Activated naive CD4-positive, alpha-beta T cell treated with anti-CD3 and anti-CD28 coated beads, Interleukin-2, amount 10 ng/mL, durations not matched to agents 7 days and 5 days (primary cell): ENCODE data around the gene ADGRL3.

ENCODE experiments used
- CTCF ChIA-PET: fragments of 350-600 bp; sonication (Branson Sonifier 250); formaldehyde crosslinking; loops from one replicate; lab custom pipeline; 2021; ENCODE audit warnings: antibody characterized with exemption; lab: Charles Lee
- DNase-seq: peaks from one replicate; pipeline ENCODE4 v3.0.0-alpha.2; 2020
- H3K27ac Mint-ChIP-seq: one replicate; pipeline ENCODE4 v1.8.0; 2021; ENCODE audit warnings: mild to moderate bottlenecking, moderate library complexity, mixed read lengths
- H3K27me3 Mint-ChIP-seq: one replicate; pipeline ENCODE4 v1.8.0; 2021; ENCODE audit warnings: mild to moderate bottlenecking, mixed read lengths
- H3K36me3 Mint-ChIP-seq: one replicate; pipeline ENCODE4 v1.8.0; 2021; ENCODE audit warnings: mixed read lengths
- H3K4me1 Mint-ChIP-seq: one replicate; pipeline ENCODE4 v1.8.0; 2021; ENCODE audit warnings: mixed read lengths
- H3K4me3 Mint-ChIP-seq: one replicate; pipeline ENCODE4 v1.8.0; 2021; ENCODE audit warnings: mild to moderate bottlenecking, moderate library complexity, mixed read lengths
- H3K9me3 Mint-ChIP-seq: one replicate; pipeline ENCODE4 v1.8.0; 2021; ENCODE audit warnings: mixed read lengths

ADGRL3 gene

DNA sequence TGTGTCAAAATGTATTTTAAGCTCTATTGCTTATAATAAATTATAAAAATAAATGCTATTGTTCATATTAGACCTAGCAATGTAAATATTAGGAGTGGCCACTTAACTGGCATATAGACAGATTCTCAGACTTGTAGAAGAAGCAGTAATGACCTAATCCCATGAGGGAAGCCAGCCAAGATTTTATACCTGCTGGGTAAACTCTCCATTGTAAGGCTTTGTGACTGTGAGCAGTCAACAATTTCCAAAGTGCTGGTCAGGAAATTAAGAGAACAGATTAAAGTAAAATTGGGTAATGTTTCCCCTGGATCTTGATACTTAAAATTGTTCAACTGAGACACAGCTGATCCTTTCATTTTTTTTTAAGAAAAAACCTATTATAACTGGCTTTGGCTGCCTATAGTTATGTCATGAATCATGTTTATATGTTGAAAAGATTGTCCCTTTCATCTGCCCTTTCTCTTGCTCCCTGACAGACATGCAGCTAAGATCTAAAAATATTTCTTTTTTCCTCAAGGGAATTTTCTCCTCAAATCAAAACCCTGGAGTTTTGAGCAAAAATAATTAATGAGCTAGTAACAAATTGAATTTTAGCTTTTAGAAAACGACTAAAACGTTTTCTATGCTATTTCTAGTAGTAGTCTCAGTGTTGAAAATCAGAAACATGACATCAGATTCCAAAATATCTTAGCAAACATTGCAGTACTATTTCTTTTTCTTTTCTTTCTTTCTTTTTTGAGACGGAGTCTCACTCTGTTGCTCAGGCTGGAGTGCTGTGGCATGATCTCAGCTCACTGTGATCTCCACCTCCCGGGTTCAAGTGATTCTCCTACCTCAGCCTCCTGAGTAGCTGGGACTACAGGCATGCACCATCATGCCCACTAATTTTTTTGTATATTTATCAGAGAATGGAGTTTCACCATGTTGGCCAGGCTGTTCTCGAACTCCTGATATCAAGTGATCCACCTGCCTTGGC, 77.9 kb downstream of the ADGRL3 start:
- Mint-ChIP-seq H3K36me3 (no peaks in the 10 kb centered on the region), H3K27me3 (no peaks in the 10 kb centered on the region), H3K4me3 (no peak overlapping the region), H3K9me3 (no peaks in the 10 kb centered on the region), H3K27ac (no peak overlapping the region), H3K4me1 (no peaks in the 10 kb centered on the region)
- CTCF ChIA-PET = no interaction called here
- DNase-seq = no peak

DNA sequence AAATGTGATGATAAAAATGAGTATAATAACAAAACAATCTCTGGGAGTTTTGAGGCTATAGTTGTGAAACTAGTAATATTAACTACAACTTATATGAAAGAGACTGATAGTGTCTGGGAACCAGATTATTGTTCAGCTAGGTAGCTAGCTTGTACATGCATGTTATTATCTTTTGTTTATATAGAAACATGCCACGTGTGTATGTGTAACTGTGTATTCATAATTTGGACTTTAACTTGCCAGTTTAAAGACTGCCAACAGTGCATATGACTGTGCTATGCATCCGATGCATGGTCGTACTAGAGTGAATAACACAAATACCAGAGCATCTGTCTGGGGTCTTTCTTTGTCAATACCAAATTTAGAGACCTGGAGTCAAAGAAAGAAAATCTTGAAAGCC, 92.2 kb downstream of the ADGRL3 start:
- H3K4me3 Mint-ChIP-seq = no peak overlapping the region
- DNase-seq = no peak
- H3K27ac Mint-ChIP-seq = no peak overlapping the region
- H3K9me3 Mint-ChIP-seq = no peaks in the 10 kb centered on the region
- H3K36me3 Mint-ChIP-seq = no peaks in the 10 kb centered on the region
- CTCF ChIA-PET = interaction anchor here (1.0 kb wide), 1 partner anchor 270 kb away, joined by 3 read pairs; no protein-coding TSS in a partner anchor
- H3K27me3 Mint-ChIP-seq = no peaks in the 10 kb centered on the region
- no peaks in the 10 kb centered on the region for H3K4me1 Mint-ChIP-seq

DNA sequence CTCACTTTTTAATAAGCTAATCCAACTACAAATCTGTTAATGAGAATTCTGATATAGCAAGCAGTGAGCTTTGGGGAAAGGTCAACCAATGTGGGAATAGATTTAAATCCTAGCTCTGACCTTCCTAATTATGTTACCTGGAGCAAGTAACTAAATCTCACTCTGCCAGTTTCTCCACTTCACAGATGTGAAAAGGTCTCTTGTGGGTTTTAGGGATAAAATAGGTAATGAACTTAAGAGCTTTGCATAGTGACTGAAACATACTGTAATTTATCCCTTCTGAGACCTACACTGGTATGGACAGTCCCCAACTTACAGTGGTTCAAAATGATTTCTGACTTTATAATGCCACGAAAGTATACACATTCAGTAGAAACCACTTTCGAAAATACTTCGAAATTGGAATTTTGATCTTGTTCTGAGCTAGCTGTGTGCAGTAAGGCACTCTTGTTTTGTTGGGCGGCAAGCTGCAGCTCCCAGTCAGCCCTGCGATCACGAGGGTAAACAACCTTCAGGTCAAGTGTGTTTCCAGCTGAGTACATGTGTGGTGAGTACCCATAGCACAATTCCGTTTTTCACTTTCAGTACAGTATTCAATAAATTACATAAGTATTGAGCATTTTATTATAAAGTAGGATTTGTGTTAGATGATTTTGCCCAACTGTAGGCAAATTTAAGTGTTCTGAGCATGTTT, 93.7 kb downstream of the ADGRL3 start:
- CTCF ChIA-PET = no interaction called here
- H3K4me1 Mint-ChIP-seq = no peaks in the 10 kb centered on the region
- H3K27me3 Mint-ChIP-seq = no peaks in the 10 kb centered on the region
- DNase-seq = no peak
- H3K9me3 Mint-ChIP-seq = no peaks in the 10 kb centered on the region
- no peak overlapping the region for H3K27ac Mint-ChIP-seq
- no peak overlapping the region for H3K4me3 Mint-ChIP-seq
- H3K36me3 Mint-ChIP-seq = no peaks in the 10 kb centered on the region

DNA sequence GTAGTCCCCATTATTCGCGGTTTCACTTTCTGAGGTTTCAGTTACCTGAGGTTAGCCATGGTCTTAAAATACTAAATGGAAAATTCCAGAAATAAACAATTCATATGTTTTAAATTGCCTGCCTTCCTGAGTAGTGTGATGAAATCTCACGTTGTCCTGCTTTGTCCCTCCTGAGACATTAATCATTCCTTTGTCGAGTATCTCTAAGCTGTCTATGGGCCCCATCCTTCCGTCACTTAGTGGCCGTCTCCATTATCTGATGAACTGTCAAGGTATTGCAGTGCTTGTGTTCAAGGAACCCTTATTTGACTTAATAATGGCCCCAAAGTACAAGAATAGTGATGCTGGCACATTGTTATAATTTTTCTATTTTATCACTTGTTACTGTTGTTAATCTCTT, 94.8 kb downstream of the ADGRL3 start:
- Mint-ChIP-seq H3K27me3 (no peaks in the 10 kb centered on the region), H3K4me1 (no peaks in the 10 kb centered on the region), H3K9me3 (no peaks in the 10 kb centered on the region), H3K36me3 (no peaks in the 10 kb centered on the region), H3K27ac (no peak overlapping the region), H3K4me3 (no peak overlapping the region)
- CTCF ChIA-PET = no interaction called here
- DNase-seq = no peak

DNA sequence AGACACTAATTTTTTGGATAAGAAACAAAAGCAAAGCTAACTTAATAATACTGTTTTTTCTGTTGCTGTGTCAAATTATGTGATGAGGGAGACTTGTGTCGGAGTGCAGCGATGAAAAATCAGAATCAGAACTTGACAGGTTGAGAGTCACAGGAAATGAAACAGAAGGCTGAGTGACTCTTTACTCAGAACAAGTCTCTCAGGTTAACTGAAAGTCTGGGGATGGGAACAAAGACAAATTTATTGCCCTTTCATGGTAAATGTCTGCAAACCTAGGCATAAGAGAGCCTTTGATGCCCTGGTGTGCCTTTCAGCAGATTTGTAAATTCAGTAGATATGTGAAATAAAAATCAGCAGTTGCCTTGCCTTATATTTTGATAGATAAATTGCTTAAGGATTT, 96.0 kb downstream of the ADGRL3 start:
- no peaks in the 10 kb centered on the region for H3K36me3 Mint-ChIP-seq
- H3K4me3 Mint-ChIP-seq = no peak overlapping the region
- H3K9me3 Mint-ChIP-seq = no peaks in the 10 kb centered on the region
- no peak overlapping the region for H3K27ac Mint-ChIP-seq
- H3K27me3 Mint-ChIP-seq = no peaks in the 10 kb centered on the region
- no peak for DNase-seq
- H3K4me1 Mint-ChIP-seq = no peaks in the 10 kb centered on the region
- CTCF ChIA-PET = no interaction called here

DNA sequence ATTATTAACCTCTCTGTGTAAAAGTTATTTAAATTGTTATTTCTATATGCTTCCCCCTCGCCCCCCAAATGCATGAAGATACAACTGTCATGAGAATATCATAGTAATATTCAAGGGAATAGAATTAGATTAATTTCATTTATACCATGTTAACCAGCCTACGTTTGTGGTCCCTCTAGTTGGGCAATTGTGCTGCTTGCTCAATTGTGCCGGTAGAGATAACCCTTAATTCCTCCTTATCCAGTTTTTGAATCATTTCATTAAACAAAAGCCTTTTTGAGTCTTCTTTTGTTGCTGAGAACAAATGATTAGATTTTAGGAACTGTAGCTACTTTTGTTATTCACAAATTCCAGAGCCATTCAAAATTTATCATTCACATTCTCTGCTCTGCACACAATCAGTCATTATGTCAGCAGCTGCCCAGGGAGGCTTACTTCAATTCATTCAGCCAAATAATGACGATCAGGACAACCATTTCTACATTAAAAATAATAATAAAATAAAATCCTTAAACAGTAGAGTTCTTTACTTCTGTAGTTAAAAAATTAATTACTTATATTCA, 98.1 kb downstream of the ADGRL3 start:
- no peak for DNase-seq
- CTCF ChIA-PET = no interaction called here
- Mint-ChIP-seq H3K36me3 (no peaks in the 10 kb centered on the region), H3K4me3 (no peak overlapping the region), H3K27me3 (no peaks in the 10 kb centered on the region), H3K4me1 (no peaks in the 10 kb centered on the region), H3K9me3 (no peaks in the 10 kb centered on the region), H3K27ac (no peak overlapping the region)

DNA sequence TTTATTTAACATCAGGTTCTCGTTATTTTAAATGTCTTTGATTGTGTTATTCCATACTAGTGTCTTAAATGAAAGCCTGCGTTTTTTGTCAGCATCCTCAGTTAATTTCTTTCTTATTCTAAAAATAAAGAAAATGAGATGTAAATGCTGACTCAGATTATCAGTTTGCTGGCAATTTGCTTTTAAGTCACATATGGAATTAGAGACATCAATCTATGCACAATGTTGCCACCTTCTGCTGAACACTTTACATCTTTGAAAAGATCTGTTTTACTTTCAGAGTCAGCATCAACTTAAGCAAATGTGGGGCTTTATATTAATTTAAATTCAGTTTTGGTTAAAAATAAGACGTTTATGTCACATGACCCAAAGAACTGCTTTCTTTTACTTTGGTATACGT, 99.2 kb downstream of the ADGRL3 start:
- no peaks in the 10 kb centered on the region for H3K4me1 Mint-ChIP-seq
- no peaks in the 10 kb centered on the region for H3K27me3 Mint-ChIP-seq
- CTCF ChIA-PET = no interaction called here
- H3K27ac Mint-ChIP-seq = no peak overlapping the region
- H3K4me3 Mint-ChIP-seq = no peak overlapping the region
- no peaks in the 10 kb centered on the region for H3K36me3 Mint-ChIP-seq
- no peak for DNase-seq
- no peaks in the 10 kb centered on the region for H3K9me3 Mint-ChIP-seq

DNA sequence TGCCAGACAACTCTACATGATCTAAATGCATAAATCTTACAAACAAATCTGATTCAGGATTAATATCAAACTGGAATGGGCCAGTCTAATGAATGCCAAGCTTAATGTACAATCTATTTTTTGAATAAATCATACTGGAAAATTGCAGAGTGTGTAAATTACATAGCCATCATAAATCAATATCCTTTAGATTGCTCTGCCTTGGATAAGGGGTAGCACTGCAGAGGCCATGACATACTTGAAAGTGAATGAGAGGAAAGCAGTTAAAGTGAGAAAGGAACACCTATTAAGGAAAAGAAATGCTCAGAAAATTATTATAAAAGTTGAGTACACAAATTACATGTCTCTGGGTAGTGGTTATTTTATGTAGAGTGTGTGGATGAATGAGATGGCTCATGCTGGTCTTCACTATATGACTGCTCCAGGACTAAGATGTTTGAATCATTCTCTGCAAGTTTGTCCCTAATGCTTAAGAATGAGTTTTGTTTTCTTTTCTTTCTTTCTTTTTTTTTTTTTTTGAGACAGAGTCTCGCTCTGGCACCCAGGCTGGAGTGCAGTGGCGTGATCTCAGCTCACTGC, 100.2 kb downstream of the ADGRL3 start:
- Mint-ChIP-seq H3K36me3 (no peaks in the 10 kb centered on the region), H3K9me3 (no peaks in the 10 kb centered on the region), H3K4me3 (no peak overlapping the region), H3K4me1 (no peaks in the 10 kb centered on the region), H3K27ac (no peak overlapping the region), H3K27me3 (no peaks in the 10 kb centered on the region)
- CTCF ChIA-PET = no interaction called here
- DNase-seq = no peak

DNA sequence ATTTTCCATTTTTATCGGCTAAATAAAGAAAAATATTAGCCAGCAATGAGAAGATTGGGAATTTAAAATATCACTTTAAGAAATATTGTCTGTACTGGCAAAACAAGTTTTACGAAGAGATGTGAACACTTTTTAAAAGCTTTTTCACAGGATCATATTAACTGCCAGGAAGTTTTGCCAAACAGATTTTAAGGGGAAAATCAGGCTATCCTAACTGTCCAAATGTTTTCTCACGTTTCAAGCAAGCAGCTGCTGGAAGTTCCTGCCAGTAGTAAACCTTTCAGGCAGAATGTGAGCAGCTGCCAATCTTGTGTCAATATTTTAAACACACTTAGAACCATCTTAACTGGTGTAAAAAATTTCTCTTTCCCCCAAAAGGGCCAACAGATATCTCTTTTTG, 101.1 kb downstream of the ADGRL3 start:
- Mint-ChIP-seq H3K4me3 (no peak overlapping the region), H3K9me3 (no peaks in the 10 kb centered on the region), H3K4me1 (no peaks in the 10 kb centered on the region), H3K27me3 (no peaks in the 10 kb centered on the region), H3K36me3 (no peaks in the 10 kb centered on the region), H3K27ac (no peak overlapping the region)
- CTCF ChIA-PET = no interaction called here
- DNase-seq = no peak

DNA sequence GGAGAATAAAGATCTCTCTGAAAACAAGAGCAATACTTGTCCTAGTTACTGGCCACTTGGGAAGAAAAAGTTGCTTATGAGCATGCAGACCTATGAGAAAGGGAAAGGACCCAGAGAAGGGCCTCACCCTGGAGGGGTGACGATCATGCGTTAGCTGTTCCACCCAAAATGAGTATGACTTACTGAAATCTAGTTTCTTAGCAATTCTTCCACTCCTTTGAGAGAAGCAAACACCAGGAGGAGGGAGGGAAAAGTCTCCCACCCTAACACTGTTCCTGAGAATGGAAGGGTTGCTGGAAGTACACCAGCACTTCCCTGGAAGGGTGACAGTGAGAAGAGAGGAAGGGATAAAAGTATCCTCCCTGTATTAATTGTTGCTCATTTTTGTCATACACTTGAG, 107.9 kb downstream of the ADGRL3 start:
- DNase-seq = no peak
- Mint-ChIP-seq H3K4me1 (no peaks in the 10 kb centered on the region), H3K4me3 (no peak overlapping the region), H3K36me3 (no peaks in the 10 kb centered on the region), H3K9me3 (peaks cover 1% of the 10 kb centered on the region), H3K27ac (no peak overlapping the region), H3K27me3 (no peaks in the 10 kb centered on the region)
- CTCF ChIA-PET = interaction anchor here (0.6 kb wide), 1 partner anchor 173 kb away, joined by 3 read pairs; no protein-coding TSS in a partner anchor

DNA sequence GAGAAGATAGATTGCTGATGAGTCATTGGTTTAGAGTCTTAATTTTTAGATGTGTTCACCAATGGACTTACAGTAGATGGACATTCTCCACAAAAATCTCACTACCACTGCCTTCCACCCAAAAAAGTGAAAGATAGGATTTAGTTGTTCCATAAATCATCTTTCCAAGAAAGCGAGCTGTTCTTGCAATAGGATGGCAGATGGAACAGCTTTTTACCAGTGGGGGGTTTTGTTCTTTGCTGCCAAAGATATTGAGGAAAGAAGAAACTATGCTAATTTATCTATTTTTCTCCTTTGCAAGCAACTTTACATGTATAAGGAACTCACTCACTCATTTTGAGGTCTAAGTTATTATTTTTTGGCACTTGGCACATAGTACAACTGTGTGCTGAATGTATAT, 109.5 kb downstream of the ADGRL3 start:
- no peak for DNase-seq
- Mint-ChIP-seq H3K27ac (no peak overlapping the region), H3K4me1 (no peaks in the 10 kb centered on the region), H3K27me3 (no peaks in the 10 kb centered on the region), H3K9me3 (peaks cover 1% of the 10 kb centered on the region), H3K4me3 (no peak overlapping the region), H3K36me3 (no peaks in the 10 kb centered on the region)
- CTCF ChIA-PET = interaction anchor here (0.6 kb wide), 1 partner anchor 1179 kb away, joined by 3 read pairs; no protein-coding TSS in a partner anchor

DNA sequence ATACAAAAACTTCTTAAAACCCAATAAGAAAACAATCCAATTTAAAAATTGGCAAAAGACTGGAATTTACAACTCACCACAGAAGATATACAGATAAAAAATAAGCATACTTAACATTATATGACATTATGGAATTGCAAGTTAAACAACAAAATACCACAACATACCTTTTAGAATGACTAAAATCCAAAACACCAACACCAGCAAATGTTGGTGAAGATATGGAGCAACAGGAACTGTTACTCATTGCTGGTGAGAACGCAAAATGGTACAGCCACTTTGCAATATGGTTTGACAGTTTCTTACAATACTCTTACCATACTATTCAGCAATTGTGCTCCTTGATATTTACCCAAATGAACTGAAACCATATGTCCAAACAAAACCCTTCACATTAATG, 112.4 kb downstream of the ADGRL3 start:
- no peak for DNase-seq
- Mint-ChIP-seq H3K36me3 (no peaks in the 10 kb centered on the region), H3K27me3 (no peaks in the 10 kb centered on the region), H3K9me3 (peaks cover 3% of the 10 kb centered on the region), H3K27ac (no peak overlapping the region), H3K4me3 (no peak overlapping the region), H3K4me1 (no peaks in the 10 kb centered on the region)
- CTCF ChIA-PET = no interaction called here

DNA sequence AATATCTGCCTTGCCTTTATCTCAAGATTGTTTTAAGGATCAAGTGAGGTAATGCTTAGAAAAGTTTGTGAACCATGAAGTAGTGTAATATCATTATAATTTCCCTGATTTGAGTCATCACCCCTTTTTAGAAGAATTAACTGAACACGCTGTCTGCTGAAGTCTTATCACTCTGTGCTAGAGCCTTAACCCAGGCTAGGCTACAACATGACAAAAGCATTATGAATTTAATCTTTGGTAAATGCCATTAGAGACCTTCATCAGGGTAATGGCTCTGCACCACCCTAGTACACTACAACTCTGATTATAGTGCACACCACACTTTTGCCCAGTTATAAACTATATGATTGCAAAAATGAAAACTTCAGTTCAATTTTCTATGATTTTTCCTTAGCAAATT, 118.3 kb downstream of the ADGRL3 start:
- CTCF ChIA-PET = interaction anchor here (0.6 kb wide), 1 partner anchor 49 kb away, joined by 3 read pairs; no protein-coding TSS in a partner anchor
- H3K4me3 Mint-ChIP-seq = no peak overlapping the region
- DNase-seq = no peak
- no peaks in the 10 kb centered on the region for H3K36me3 Mint-ChIP-seq
- no peaks in the 10 kb centered on the region for H3K4me1 Mint-ChIP-seq
- peaks cover 7% of the 10 kb centered on the region for H3K9me3 Mint-ChIP-seq
- H3K27me3 Mint-ChIP-seq = no peaks in the 10 kb centered on the region
- no peak overlapping the region for H3K27ac Mint-ChIP-seq

DNA sequence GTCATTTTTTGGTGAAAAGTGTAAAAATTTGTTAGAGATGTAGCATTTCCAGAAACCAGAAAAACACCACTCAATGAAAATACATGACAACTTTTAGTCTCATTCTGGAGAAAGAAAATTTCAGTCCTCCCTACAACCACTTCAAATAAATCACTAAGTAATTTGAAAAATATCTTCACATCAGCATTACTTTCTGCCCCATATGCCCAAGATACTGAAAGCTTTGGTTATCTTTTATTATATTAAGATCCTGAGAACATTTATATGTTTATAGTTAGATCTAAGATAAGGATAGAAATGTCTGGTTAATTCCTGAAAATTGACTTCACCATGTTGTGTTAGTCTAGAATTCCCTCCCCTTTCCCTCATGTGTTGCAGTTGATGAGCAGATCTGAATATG, 119.0 kb downstream of the ADGRL3 start:
- no peaks in the 10 kb centered on the region for H3K27me3 Mint-ChIP-seq
- peaks cover 14% of the 10 kb centered on the region for H3K9me3 Mint-ChIP-seq
- CTCF ChIA-PET = no interaction called here

More for the DNA sequence above, 119.0 kb downstream of the ADGRL3 start:
- no peak overlapping the region for H3K4me3 Mint-ChIP-seq
- H3K36me3 Mint-ChIP-seq = no peaks in the 10 kb centered on the region
- no peak overlapping the region for H3K27ac Mint-ChIP-seq
- no peaks in the 10 kb centered on the region for H3K4me1 Mint-ChIP-seq
- no peak for DNase-seq
